HCT116 (cell line): Measurements from ENCODE around the gene TNFRSF19. TPM values are rescaled to one million over a fixed set of nuclear protein-coding genes. Genes with fewer than 3 reads are reported as not detected.

Experiments used
- ATAC-seq: fragments of 200-7000 bp; cut with Tn5 transposase; 2 replicates; pipeline ENCODE4 v1.9.1; 2020; ENCODE audit warnings: mild to moderate bottlenecking, moderate library complexity
- BruUV-seq: library from RNA; stranded (reverse); fragments of 400-500 nt; replicated peaks from 2 replicates; lab custom pipeline; 2021; lab: Mats Ljungman, UMichigan
- CTCF ChIA-PET: fragments of 300-600 bp; sonication (Branson Sonifier 250); formaldehyde crosslinking; loops from one replicate; lab custom pipeline; 2021; ENCODE audit warnings: antibody characterized with exemption; lab: Charles Lee
- POLR2A ChIA-PET: fragments of 300-600, 350-600 bp; sonication (Branson Sonifier 250); formaldehyde crosslinking; loops from one replicate; lab custom pipeline; 2021; ENCODE audit warnings: antibody characterized with exemption; lab: Charles Lee
- RAD21 ChIA-PET, 2 experiments: fragments of 300-600 bp; sonication (Branson Sonifier 250); formaldehyde crosslinking; loops; one replicate each; lab custom pipeline; 2023; ENCODE audit warnings: low total read pairs in 2 of 2; ENCODE audit not compliant: uncharacterized antibody in 2 of 2, unreplicated experiment in 2 of 2, low non-redundant PET in 1 of 2; lab: Charles Lee
- DNase-seq: peaks from one replicate; pipeline ENCODE4 v3.0.0-alpha.2; 2010; ENCODE audit warnings: low read depth, low spot score
- H2AFZ ChIP-seq: fragments of 200-600 bp; shearing (Covaris generic), sonication (generic); 2 replicates; pipeline ENCODE4 v1.6.1; 2017; ENCODE audit warnings: low read depth, mixed run types, mixed read lengths, antibody characterized with exemption, low read length; ENCODE audit not compliant: poor library complexity, severe bottlenecking
- H3K27ac ChIP-seq: 2 replicates; pipeline ENCODE4 v1.5.1; 2012; ENCODE audit warnings: low read depth, low read length
- H3K27me3 ChIP-seq: fragments of 200-600 bp; sonication (generic); 2 replicates; pipeline ENCODE4 v1.6.1; 2016; ENCODE audit warnings: mixed run types, low read length, mixed read lengths; ENCODE audit not compliant: insufficient read depth
- H3K36me3 ChIP-seq, 2 experiments: fragments of 200-500 bp in 1 of 2; fragments of 200-600 bp in 1 of 2; sonication (Bioruptor generic) in 1 of 2; sonication (generic) in 1 of 2; 2 replicates each; pipeline versions ENCODE4 v1.5.1 to v1.6.1; 2014 to 2016; ENCODE audit warnings: low read length in 2 of 2, inconsistent platforms in 1 of 2, mixed read lengths in 1 of 2, mixed run types in 1 of 2; ENCODE audit not compliant: insufficient read depth in 2 of 2, control insufficient read depth in 1 of 2
- H3K4me1 ChIP-seq, 2 experiments: fragments of 200-600 bp in 1 of 2; sonication (generic) in 1 of 2; 2 replicates each; pipeline versions ENCODE4 v1.5.1 to v1.6.1; 2012 to 2017; ENCODE audit warnings: low read length in 2 of 2, inconsistent platforms in 1 of 2, mild to moderate bottlenecking in 1 of 2, mixed read lengths in 1 of 2, mixed run types in 1 of 2, moderate library complexity in 1 of 2; ENCODE audit not compliant: insufficient read depth in 2 of 2, control insufficient read depth in 1 of 2
- H3K4me2 ChIP-seq: fragments of 200-600 bp; sonication (generic); 2 replicates; pipeline ENCODE4 v1.6.1; 2017; ENCODE audit warnings: mixed run types, low read length, mixed read lengths
- H3K4me3 ChIP-seq, 2 experiments: fragments of 200-600 bp in 1 of 2; sonication (generic) in 1 of 2; replicated peaks in 1 of 2; 2 replicates each; pipeline ENCODE4 v1.5.1; 2011 to 2016; ENCODE audit warnings: low read length in 2 of 2, control low read depth in 1 of 2, low read depth in 1 of 2, mild to moderate bottlenecking in 1 of 2, mixed read lengths in 1 of 2, mixed run types in 1 of 2
- H3K79me2 ChIP-seq: fragments of 200-600 bp; sonication (generic); 2 replicates; pipeline ENCODE4 v1.6.1; 2017; ENCODE audit warnings: mild to moderate bottlenecking, mixed run types, low read length, moderate library complexity, mixed read lengths; ENCODE audit not compliant: insufficient read depth
- H3K9ac ChIP-seq: fragments of 200-600 bp; sonication (generic); 2 replicates; pipeline ENCODE4 v1.6.1; 2016; ENCODE audit warnings: low read length, mixed read lengths
- H3K9me2 ChIP-seq: fragments of 200-600 bp; sonication (generic), shearing (Covaris generic); 2 replicates; pipeline ENCODE4 v1.6.1; 2017; ENCODE audit warnings: mixed run types, mild to moderate bottlenecking, moderate library complexity; ENCODE audit not compliant: insufficient read depth
- H3K9me3 ChIP-seq, 2 experiments: fragments of 200-500 bp in 1 of 2; fragments of 200-600 bp in 1 of 2; sonication (Bioruptor generic) in 1 of 2; sonication (generic) in 1 of 2; 2 replicates each; pipeline ENCODE4 v1.6.1; 2014 to 2017; ENCODE audit warnings: low read length in 2 of 2, mixed read lengths in 2 of 2, inconsistent platforms in 1 of 2, low read depth in 1 of 2, mild to moderate bottlenecking in 1 of 2, mixed run types in 1 of 2, moderate library complexity in 1 of 2; ENCODE audit not compliant: control insufficient read depth in 1 of 2, insufficient read depth in 1 of 2
- H4K20me1 ChIP-seq: fragments of 200-600 bp; sonication (generic), shearing (Covaris generic); 2 replicates; pipeline ENCODE4 v1.6.1; 2017; ENCODE audit warnings: mixed run types, mild to moderate bottlenecking, moderate library complexity; ENCODE audit not compliant: insufficient read depth
- ATF3 ChIP-seq: IDR thresholded peaks from 2 replicates; pipeline ENCODE4 v1.6.1; 2012
- EZH2phosphoT487 ChIP-seq: fragments of 200-600 bp; IDR thresholded peaks from 2 replicates; pipeline ENCODE4 v1.6.1; 2018; ENCODE audit warnings: antibody characterized with exemption, borderline replicate concordance
- FOSL1 ChIP-seq: IDR thresholded peaks from 2 replicates; pipeline ENCODE4 v1.6.1; 2012; ENCODE audit warnings: low read depth
- JUND ChIP-seq: IDR thresholded peaks from 2 replicates; pipeline ENCODE4 v1.6.1; 2012
- POLR2A ChIP-seq: IDR thresholded peaks from 2 replicates; pipeline ENCODE4 v1.7.0; 2011; ENCODE audit warnings: borderline replicate concordance; ENCODE audit not compliant: insufficient read depth, insufficient read length; ENCODE audit errors: extremely low read depth
- YY1 ChIP-seq: IDR thresholded peaks from 2 replicates; pipeline ENCODE4 v1.6.1; 2011; ENCODE audit warnings: low read length, low read depth, moderate library complexity, mild to moderate bottlenecking; ENCODE audit not compliant: insufficient replicate concordance; ENCODE audit errors: extremely low read depth
- ZFX ChIP-seq: fragments of 450-650 bp; IDR thresholded peaks from 2 replicates; pipeline ENCODE4 v1.6.1; 2017
- intact Hi-C: fragments of 100-400 bp; cut with micrococcal nuclease; formaldehyde crosslinking; loops from 2 replicates; pipeline ENCODE4 v1.10.0; 2022
- total RNA-seq: library from RNA; stranded (reverse); gene quantifications from one replicate; pipeline ENCODE4 v1.2.1, GENCODE V29; 2021; ENCODE audit not compliant: unreplicated experiment
- TF ChIP-seq, protein P1 (sequence below), 3 experiments: fragments of 200-600 bp in 1 of 3; sonication (generic) in 1 of 3; IDR thresholded peaks in 2 of 3; conservative IDR thresholded peaks in 1 of 3; 2 replicates each; pipeline ENCODE4 v1.5.1; 2012 to 2017; ENCODE audit warnings: low read depth in 2 of 3, low read length in 2 of 3, antibody characterized with exemption in 1 of 3, borderline replicate concordance in 1 of 3, control low read depth in 1 of 3, mild to moderate bottlenecking in 1 of 3, mixed read lengths in 1 of 3, mixed run types in 1 of 3, moderate library complexity in 1 of 3; ENCODE audit not compliant: insufficient read depth in 1 of 3

TNFRSF19 gene
- total RNA-seq, 1 experiment from 2014 or later = 1.1 TPM

- H3K27ac ChIP-seq = no peak overlapping the region
- H3K79me2 ChIP-seq = no peaks in the 10 kb centered on the region
- intact Hi-C loops = no loop called here
- TF ChIP-seq, protein P1, sequence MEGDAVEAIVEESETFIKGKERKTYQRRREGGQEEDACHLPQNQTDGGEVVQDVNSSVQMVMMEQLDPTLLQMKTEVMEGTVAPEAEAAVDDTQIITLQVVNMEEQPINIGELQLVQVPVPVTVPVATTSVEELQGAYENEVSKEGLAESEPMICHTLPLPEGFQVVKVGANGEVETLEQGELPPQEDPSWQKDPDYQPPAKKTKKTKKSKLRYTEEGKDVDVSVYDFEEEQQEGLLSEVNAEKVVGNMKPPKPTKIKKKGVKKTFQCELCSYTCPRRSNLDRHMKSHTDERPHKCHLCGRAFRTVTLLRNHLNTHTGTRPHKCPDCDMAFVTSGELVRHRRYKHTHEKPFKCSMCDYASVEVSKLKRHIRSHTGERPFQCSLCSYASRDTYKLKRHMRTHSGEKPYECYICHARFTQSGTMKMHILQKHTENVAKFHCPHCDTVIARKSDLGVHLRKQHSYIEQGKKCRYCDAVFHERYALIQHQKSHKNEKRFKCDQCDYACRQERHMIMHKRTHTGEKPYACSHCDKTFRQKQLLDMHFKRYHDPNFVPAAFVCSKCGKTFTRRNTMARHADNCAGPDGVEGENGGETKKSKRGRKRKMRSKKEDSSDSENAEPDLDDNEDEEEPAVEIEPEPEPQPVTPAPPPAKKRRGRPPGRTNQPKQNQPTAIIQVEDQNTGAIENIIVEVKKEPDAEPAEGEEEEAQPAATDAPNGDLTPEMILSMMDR (IDR thresholded peaks at IDR 0.05 in 2 of 3, conservative IDR thresholded peaks at IDR 0.05 in 1 of 3; ENCODE audit: borderline replicate concordance in 1 of 3, insufficient read depth in 1 of 3, low read depth in 2 of 3, low read length in 2 of 3) = no peak
- TF ChIP-seq, all 23 proteins: peak for 0
- Histone ChIP-seq H3K4me3 (no peak overlapping the region), H3K9ac (no peak overlapping the region), H3K4me1 (peaks cover 3 to 15% of the 10 kb centered on the region in 2 experiments; a peak in 3 of 4 replicates), H3K9me2 (no peaks in the 10 kb centered on the region), H3K27me3 (no peaks in the 10 kb centered on the region), H2AFZ (no peak overlapping the region), H3K36me3 (no peaks in the 10 kb centered on the region), H4K20me1 (no peaks in the 10 kb centered on the region), H3K9me3 (no peaks in the 10 kb centered on the region), H3K4me2 (no peak overlapping the region)
- ATAC-seq (no peak), DNase-seq (no peak)
- BruUV-seq = no TSS peak
- CTCF ChIA-PET = no interaction called here
- POLR2A ChIA-PET = no interaction called here
- RAD21 ChIA-PET = no interaction called here
These were observed 18.0 kb upstream of the TNFRSF19 start for GRCh38 chr13:23552171-23552570.

GRCh38 chr13:23552661-23553060 lies 17.6 kb upstream of the TNFRSF19 start:
- no peak overlapping the region for H3K4me2 ChIP-seq
- intact Hi-C loops = no loop called here
- CTCF ChIA-PET = no interaction called here
- no peaks in the 10 kb centered on the region for H3K27me3 ChIP-seq
- H3K9me3 ChIP-seq = no peaks in the 10 kb centered on the region
- no peaks in the 10 kb centered on the region for H3K79me2 ChIP-seq
- POLR2A ChIA-PET = no interaction called here
- RAD21 ChIA-PET = no interaction called here
- H3K36me3 ChIP-seq = no peaks in the 10 kb centered on the region
- H3K4me3 ChIP-seq = no peak overlapping the region
- no peaks in the 10 kb centered on the region for H3K9me2 ChIP-seq
- H3K27ac ChIP-seq = no peak overlapping the region
- H2AFZ ChIP-seq = no peak overlapping the region
- H3K4me1 ChIP-seq = peaks cover 3 to 15% of the 10 kb centered on the region in 2 experiments; a peak in 3 of 4 replicates
- TF ChIP-seq ATF3 (no peak), JUND (no peak), FOSL1 (no peak), POLR2A (no peak), EZH2phosphoT487 (no peak), YY1 (no peak), ZFX (no peak)
- TF ChIP-seq, protein P1 (IDR thresholded peaks at IDR 0.05 in 2 of 3, conservative IDR thresholded peaks at IDR 0.05 in 1 of 3; ENCODE audit: borderline replicate concordance in 1 of 3, insufficient read depth in 1 of 3, low read depth in 2 of 3, low read length in 2 of 3) = no peak
- no peak for DNase-seq
- H4K20me1 ChIP-seq = no peaks in the 10 kb centered on the region
- ATAC-seq = no peak
- H3K9ac ChIP-seq = no peak overlapping the region
- BruUV-seq = no TSS peak
